ENCODE results near the gene MFN2.
"Not testable (repeated sequence)": the region's sequence is repeated elsewhere in the genome, so short reads cannot be mapped to it uniquely, and the experiment has no call there.

Gene MFN2

DNA sequence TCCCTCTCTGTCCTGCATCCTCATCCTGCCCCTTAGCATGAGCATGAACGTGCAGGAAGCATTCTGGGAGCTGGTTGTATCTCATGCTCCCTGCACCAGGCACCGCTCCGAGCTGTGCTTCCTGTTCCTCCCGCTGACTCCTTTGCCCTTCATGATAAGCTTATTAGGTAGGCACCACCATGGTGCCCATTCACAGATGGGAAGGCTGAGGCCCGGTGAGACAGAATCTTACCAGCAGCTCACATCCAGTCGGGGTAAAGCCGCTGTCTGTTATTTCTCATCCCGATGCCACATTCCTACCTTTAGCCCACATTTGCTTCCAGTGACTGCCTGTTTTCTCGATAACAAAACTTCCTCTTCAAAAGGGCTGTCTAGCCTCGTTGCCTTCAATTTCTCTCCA, 46.3 kb downstream of the MFN2 start:
- TF ChIP-seq, protein P1, sequence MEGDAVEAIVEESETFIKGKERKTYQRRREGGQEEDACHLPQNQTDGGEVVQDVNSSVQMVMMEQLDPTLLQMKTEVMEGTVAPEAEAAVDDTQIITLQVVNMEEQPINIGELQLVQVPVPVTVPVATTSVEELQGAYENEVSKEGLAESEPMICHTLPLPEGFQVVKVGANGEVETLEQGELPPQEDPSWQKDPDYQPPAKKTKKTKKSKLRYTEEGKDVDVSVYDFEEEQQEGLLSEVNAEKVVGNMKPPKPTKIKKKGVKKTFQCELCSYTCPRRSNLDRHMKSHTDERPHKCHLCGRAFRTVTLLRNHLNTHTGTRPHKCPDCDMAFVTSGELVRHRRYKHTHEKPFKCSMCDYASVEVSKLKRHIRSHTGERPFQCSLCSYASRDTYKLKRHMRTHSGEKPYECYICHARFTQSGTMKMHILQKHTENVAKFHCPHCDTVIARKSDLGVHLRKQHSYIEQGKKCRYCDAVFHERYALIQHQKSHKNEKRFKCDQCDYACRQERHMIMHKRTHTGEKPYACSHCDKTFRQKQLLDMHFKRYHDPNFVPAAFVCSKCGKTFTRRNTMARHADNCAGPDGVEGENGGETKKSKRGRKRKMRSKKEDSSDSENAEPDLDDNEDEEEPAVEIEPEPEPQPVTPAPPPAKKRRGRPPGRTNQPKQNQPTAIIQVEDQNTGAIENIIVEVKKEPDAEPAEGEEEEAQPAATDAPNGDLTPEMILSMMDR (IDR thresholded peaks at IDR 0.05; ENCODE audit: low read depth, low read length), result no peak
- no peak overlapping the region for H3K4me3 ChIP-seq (ENCODE audit: low read depth, low read length)

DNA sequence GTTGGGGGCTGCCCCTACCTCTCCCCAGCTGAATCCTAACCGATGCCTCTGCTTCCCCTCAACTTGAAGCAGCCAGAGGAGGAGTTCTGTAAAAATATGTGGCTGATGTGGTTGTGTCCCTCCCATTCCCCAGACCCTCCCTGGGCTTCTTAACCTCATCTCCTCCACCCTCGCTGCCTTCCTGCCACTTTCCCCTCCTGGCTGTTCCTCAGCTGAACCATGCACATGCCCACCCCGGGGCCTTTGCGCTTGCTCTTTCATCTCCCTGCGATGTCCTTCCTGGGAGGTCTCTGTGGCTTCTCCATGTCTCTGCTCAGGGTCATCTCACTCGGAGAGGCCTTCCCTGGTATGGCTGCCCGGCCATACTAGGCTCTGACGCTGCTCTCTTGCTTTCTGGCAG, 48.0 kb downstream of the MFN2 start:
- TF ChIP-seq, protein P1 (IDR thresholded peaks at IDR 0.05; ENCODE audit: low read depth, low read length), result no peak
- no peak overlapping the region for H3K4me3 ChIP-seq (ENCODE audit: low read depth, low read length)

- TF ChIP-seq, protein P1 (IDR thresholded peaks at IDR 0.05; ENCODE audit: low read depth, low read length), result no peak
- no peak overlapping the region for H3K4me3 ChIP-seq (ENCODE audit: low read depth, low read length)
Observed at GRCh38 chr1:12028957-12029511, 48.8 kb downstream of the MFN2 start.

DNA sequence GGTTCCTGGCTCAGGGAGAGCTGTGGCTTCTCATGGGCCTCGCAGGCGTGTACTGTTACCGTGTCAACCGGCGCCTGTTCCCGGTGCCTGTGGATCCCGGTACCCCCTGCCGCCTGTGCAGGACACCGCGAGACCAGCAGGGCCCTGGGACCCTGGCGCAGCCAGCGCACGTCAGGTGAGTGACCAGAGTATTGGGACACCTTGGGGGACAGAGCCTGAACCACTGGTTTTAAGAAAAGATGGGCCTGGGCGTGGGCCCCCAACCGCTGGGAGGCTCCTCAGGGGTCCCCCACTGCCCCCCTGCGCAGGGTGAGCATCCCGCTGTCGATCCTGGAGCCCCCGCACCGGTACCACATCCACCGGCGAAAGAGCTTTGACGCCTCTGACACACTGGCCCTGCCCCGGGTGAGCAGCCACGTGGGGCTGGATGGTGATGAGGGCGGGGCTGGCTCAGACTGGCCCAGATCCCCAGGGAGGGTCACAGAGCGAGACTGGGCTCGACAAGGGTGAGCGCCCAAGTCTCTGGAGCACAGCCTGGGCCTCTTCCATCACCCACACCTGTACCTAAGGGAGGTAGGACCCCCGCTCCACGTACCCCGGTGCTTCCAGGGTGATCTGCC, 49.6 kb downstream of the MFN2 start:
- H3K4me3 ChIP-seq (ENCODE audit: low read depth, low read length), result no peak overlapping the region

GRCh38 chr1:12031039-12031980, 51.1 kb downstream of the MFN2 start:
- TF ChIP-seq, protein P1 (IDR thresholded peaks at IDR 0.05; ENCODE audit: low read depth, low read length), result peak; percentile 49
- no peak overlapping the region for H3K4me3 ChIP-seq (ENCODE audit: low read depth, low read length)

More for the DNA sequence above, 49.6 kb downstream of the MFN2 start:
- TF ChIP-seq, protein P1 (IDR thresholded peaks at IDR 0.05; ENCODE audit: low read depth, low read length), result no peak

DNA sequence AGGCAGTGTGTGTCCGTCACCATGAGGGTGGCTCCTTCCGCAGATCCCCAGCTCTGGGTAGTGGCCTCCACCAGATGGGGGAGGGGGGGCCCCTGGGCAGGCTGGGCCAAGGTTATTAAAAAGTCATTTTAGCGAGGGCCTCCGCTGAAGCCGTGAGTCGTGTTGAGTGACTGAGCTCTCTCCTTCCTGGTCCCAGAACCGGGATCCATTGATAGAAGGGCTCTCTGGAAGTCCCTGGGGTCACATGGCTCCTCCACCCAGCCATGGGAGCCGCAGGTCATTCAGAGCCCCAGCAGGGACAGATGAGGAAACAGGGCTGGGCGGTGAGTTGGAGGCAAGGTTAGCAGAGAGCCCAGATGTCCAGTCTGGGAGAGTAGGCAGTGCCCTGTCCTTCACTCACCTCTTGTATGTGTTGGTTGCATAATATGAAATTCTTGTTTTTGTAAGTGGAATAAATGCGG, 51.9 kb downstream of the MFN2 start:
- TF ChIP-seq, protein P1 (IDR thresholded peaks at IDR 0.05; ENCODE audit: low read depth, low read length), result no peak
- no peak overlapping the region for H3K4me3 ChIP-seq (ENCODE audit: low read depth, low read length)

GRCh38 chr1:12033441-12033840, 53.2 kb downstream of the MFN2 start:
- not testable (repeated sequence) for H3K4me3 ChIP-seq (ENCODE audit: low read depth, low read length)

Measured in WI38 (cell line).